DOHH2 (cell line): ENCODE results near the gene CLASP1.
"Not testable (repeated sequence)": the region's sequence is repeated elsewhere in the genome, so short reads cannot be mapped to it uniquely, and the experiment has no call there.

Experiments
- H3F3A ChIP-seq: fragments of 200-600 bp; sonication (generic), shearing (Covaris generic); 2 replicates; pipeline ENCODE4 v1.6.0; 2016; ENCODE audit warnings: antibody characterized with exemption, mild to moderate bottlenecking; ENCODE audit not compliant: control insufficient read depth, insufficient read depth
- H3K27ac ChIP-seq: fragments of 200-600 bp; sonication (generic); 2 replicates; pipeline ENCODE4 v1.5.1; 2014; ENCODE audit warnings: low read depth, mild to moderate bottlenecking, low read length, moderate library complexity
- H3K27me3 ChIP-seq: fragments of 200-600 bp; sonication (generic); 2 replicates; pipeline ENCODE4 v1.6.1; 2014; ENCODE audit warnings: mild to moderate bottlenecking, low read length, mixed read lengths; ENCODE audit not compliant: control insufficient read depth
- H3K36me3 ChIP-seq: fragments of 200-600 bp; sonication (generic); 2 replicates; pipeline ENCODE4 v1.6.1; 2014; ENCODE audit warnings: mild to moderate bottlenecking, low read length, moderate library complexity, mixed read lengths; ENCODE audit not compliant: control insufficient read depth
- H3K4me1 ChIP-seq: fragments of 200-600 bp; sonication (generic); 2 replicates; pipeline ENCODE4 v1.6.1; 2014; ENCODE audit warnings: mild to moderate bottlenecking, low read length, mixed read lengths; ENCODE audit not compliant: control insufficient read depth
- H3K4me2 ChIP-seq: fragments of 200-600 bp; sonication (generic); 2 replicates; pipeline ENCODE4 v1.6.0; 2014; ENCODE audit warnings: mild to moderate bottlenecking, low read length, moderate library complexity
- H3K4me3 ChIP-seq: fragments of 200-600 bp; sonication (generic); 2 replicates; pipeline ENCODE4 v1.5.1; 2014; ENCODE audit warnings: mild to moderate bottlenecking, low read length, mixed read lengths
- H3K79me2 ChIP-seq: fragments of 200-600 bp; sonication (generic); 2 replicates; pipeline ENCODE4 v1.6.1; 2014; ENCODE audit warnings: mild to moderate bottlenecking, low read length, mixed read lengths; ENCODE audit not compliant: control insufficient read depth
- H3K9me2 ChIP-seq: fragments of 200-600 bp; sonication (generic); replicated peaks from 2 replicates; pipeline ENCODE4 v1.6.1; 2014; ENCODE audit warnings: mild to moderate bottlenecking, low read length, mixed read lengths; ENCODE audit not compliant: control insufficient read depth
- H3K9me3 ChIP-seq: fragments of 200-600 bp; sonication (generic); 2 replicates; pipeline ENCODE4 v1.6.1; 2014; ENCODE audit warnings: antibody characterized with exemption, low read length, mixed read lengths; ENCODE audit not compliant: control insufficient read depth, insufficient read depth
- H4K20me1 ChIP-seq: fragments of 200-600 bp; sonication (generic); 2 replicates; pipeline ENCODE4 v1.6.0; 2014; ENCODE audit warnings: low read depth, mild to moderate bottlenecking, antibody characterized with exemption, low read length, moderate library complexity; ENCODE audit not compliant: control insufficient read depth, insufficient read depth
- CTCF ChIP-seq: fragments of 200-600 bp; sonication (generic); IDR thresholded peaks from one replicate; pipeline ENCODE4 v1.5.1; 2014; ENCODE audit warnings: antibody characterized with exemption, mild to moderate bottlenecking, low read depth, low read length; ENCODE audit not compliant: poor library complexity, severe bottlenecking
- EZH2phosphoT487 ChIP-seq: fragments of 200-600 bp; sonication (generic); IDR thresholded peaks from 2 replicates; pipeline ENCODE4 v1.6.1; 2017; ENCODE audit warnings: borderline replicate concordance, mild to moderate bottlenecking, antibody characterized with exemption, low read length, moderate library complexity, mixed read lengths

Gene CLASP1

GRCh38 chr2:121567452-121567851 is 81.8 kb downstream of the CLASP1 start:
- no peaks in the 10 kb centered on the region for H3K4me1 ChIP-seq
- TF ChIP-seq CTCF: no peak
- no peak for TF ChIP-seq EZH2phosphoT487

DNA sequence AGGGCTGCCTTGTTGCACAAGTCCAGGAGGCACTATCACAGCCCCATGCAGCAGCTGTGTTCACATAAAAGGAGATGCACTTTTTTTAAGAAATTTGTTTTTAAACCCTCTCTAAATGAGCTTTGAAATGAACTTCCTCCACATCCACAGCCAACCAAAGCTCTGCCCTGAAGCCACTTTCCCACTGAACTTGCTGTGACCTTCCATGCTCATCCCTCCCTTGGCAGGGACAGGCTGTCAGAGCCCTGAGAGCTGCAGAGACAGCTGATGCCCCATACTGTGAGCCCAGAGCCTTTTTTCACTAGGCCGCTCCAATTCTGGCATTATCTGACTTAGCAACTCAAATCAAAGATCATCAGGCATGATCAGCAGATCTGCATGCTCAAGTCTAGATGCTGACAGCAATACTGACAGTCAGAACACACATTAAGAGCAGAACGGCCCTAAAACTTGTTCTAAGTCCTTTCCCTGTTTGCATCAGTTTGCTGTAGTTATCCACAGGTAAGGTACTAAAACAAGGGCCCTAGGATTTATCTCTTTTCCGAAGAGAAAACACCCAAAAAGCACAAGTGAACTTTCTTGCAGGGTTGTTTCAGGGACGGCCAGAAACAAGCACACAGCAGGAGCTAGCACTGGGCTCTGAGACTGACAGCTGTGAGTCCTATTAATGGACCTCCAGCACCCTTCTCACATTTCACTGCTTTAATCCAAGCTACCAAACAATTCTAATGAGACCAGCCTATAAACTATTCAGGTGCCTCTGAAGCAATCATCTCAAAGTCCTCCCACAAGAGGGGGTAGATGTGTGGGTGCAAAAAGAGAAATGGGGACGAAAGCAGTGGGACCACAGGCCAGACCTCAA is 83.6 kb downstream of the CLASP1 start:
- no peaks in the 10 kb centered on the region for H3K9me2 ChIP-seq
- H3K36me3 ChIP-seq: peaks cover 4% of the 10 kb centered on the region
- H3K79me2 ChIP-seq: peaks cover 83% of the 10 kb centered on the region

More at GRCh38 chr2:121567452-121567851, 81.8 kb downstream of the CLASP1 start:
- H3K36me3 ChIP-seq: peaks cover 4% of the 10 kb centered on the region
- no peaks in the 10 kb centered on the region; the same call in 1 of the 2 replicates for H4K20me1 ChIP-seq
- H3K27me3 ChIP-seq: no peaks in the 10 kb centered on the region
- H3K4me3 ChIP-seq: no peak overlapping the region
- H3K79me2 ChIP-seq: peaks cover 78% of the 10 kb centered on the region
- peaks cover 8% of the 10 kb centered on the region; the same call in 1 of the 2 replicates for H3K9me3 ChIP-seq
- no peak overlapping the region for H3K27ac ChIP-seq
- no peaks in the 10 kb centered on the region for H3K9me2 ChIP-seq
- no peak overlapping the region for H3K4me2 ChIP-seq
- H3F3A ChIP-seq: no peaks in the 10 kb centered on the region

GRCh38 chr2:121564905-121565304 is 84.4 kb downstream of the CLASP1 start:
- peaks cover 5% of the 10 kb centered on the region for H3F3A ChIP-seq
- H3K27ac ChIP-seq: no peak overlapping the region
- no peaks in the 10 kb centered on the region; the same call in 1 of the 2 replicates for H4K20me1 ChIP-seq
- peaks cover 8% of the 10 kb centered on the region; the same call in 1 of the 2 replicates for H3K9me3 ChIP-seq
- no peak overlapping the region for H3K4me3 ChIP-seq
- no peak overlapping the region for H3K4me2 ChIP-seq
- TF ChIP-seq CTCF (no peak), EZH2phosphoT487 (no peak)
- H3K79me2 ChIP-seq: peaks cover 81% of the 10 kb centered on the region
- peaks cover 3% of the 10 kb centered on the region; the same call in 1 of the 2 replicates for H3K4me1 ChIP-seq
- no peaks in the 10 kb centered on the region for H3K27me3 ChIP-seq
- no peaks in the 10 kb centered on the region for H3K9me2 ChIP-seq
- H3K36me3 ChIP-seq: peaks cover 4% of the 10 kb centered on the region; the same call in 1 of the 2 replicates

More for the DNA sequence above, 83.6 kb downstream of the CLASP1 start:
- Histone ChIP-seq H4K20me1 (no peaks in the 10 kb centered on the region; the same call in 1 of the 2 replicates), H3K9me3 (peaks cover 8% of the 10 kb centered on the region; the same call in 1 of the 2 replicates), H3F3A (no peaks in the 10 kb centered on the region), H3K4me1 (no peaks in the 10 kb centered on the region), H3K4me2 (no peak overlapping the region), H3K27ac (no peak overlapping the region), H3K27me3 (no peaks in the 10 kb centered on the region), H3K4me3 (no peak overlapping the region)
- TF ChIP-seq EZH2phosphoT487 (no peak), CTCF (no peak)

GRCh38 chr2:121563754-121564153 is 85.5 kb downstream of the CLASP1 start:
- peaks cover 87% of the 10 kb centered on the region for H3K79me2 ChIP-seq
- not testable (repeated sequence) for H3K36me3 ChIP-seq, H3K27ac ChIP-seq, H3F3A ChIP-seq, H3K27me3 ChIP-seq, H3K9me2 ChIP-seq, H3K4me2 ChIP-seq, H4K20me1 ChIP-seq, H3K4me1 ChIP-seq, H3K9me3 ChIP-seq, H3K4me3 ChIP-seq
